GM18907 (cell line): Measurements from ENCODE around the gene BOD1L2.

ENCODE experiments used
- ATAC-seq: cut with Tn5 transposase; IDR thresholded peaks from one replicate; pipeline ENCODE4 v1.9.1; 2021; ENCODE audit warnings: mild to moderate bottlenecking, moderate library complexity; ENCODE audit not compliant: unreplicated experiment

The BOD1L2 gene

GRCh38 chr18:57146956-57147636 lies at the start of gene BOD1L2:
Gene BOD1L2 (plus strand): TSS chr18:57147087. CDS start chr18:57147313, 226 bp downstream.
- ATAC-seq: no peak

GRCh38 chr18:57107140-57107832 lies 39.6 kb upstream of the BOD1L2 start:
- ATAC-seq: no peak

GRCh38 chr18:57110290-57110689 lies 36.6 kb upstream of the BOD1L2 start:
- no peak for ATAC-seq

- ATAC-seq: no peak
Observed at GRCh38 chr18:57113799-57114420, 33.0 kb upstream of the BOD1L2 start.

- ATAC-seq: no peak
Observed at GRCh38 chr18:57116598-57117132, 30.2 kb upstream of the BOD1L2 start.

- ATAC-seq: no peak
Observed at GRCh38 chr18:57121542-57122112, 25.3 kb upstream of the BOD1L2 start.

- no peak for ATAC-seq
Observed at GRCh38 chr18:57122936-57123510, 23.9 kb upstream of the BOD1L2 start.

GRCh38 chr18:57125627-57126026 lies 21.3 kb upstream of the BOD1L2 start:
- ATAC-seq: no peak

- ATAC-seq: no peak
Observed at GRCh38 chr18:57128220-57128932, 18.5 kb upstream of the BOD1L2 start.

- ATAC-seq: no peak
Observed at GRCh38 chr18:57131101-57131500, 15.8 kb upstream of the BOD1L2 start.

- no peak for ATAC-seq
Observed at GRCh38 chr18:57131782-57132181, 15.1 kb upstream of the BOD1L2 start.

GRCh38 chr18:57134618-57135135 lies 12.2 kb upstream of the BOD1L2 start:
- no peak for ATAC-seq

GRCh38 chr18:57135699-57136098 lies 11.2 kb upstream of the BOD1L2 start:
- ATAC-seq: no peak

GRCh38 chr18:57137847-57138246 lies 9.0 kb upstream of the BOD1L2 start:
- no peak for ATAC-seq

- no peak for ATAC-seq
Observed at GRCh38 chr18:57141208-57142129, 5.4 kb upstream of the BOD1L2 start.

GRCh38 chr18:57142324-57142723 lies 4.6 kb upstream of the BOD1L2 start:
- ATAC-seq: no peak

- no peak for ATAC-seq
Observed at GRCh38 chr18:57143265-57143664, 3.6 kb upstream of the BOD1L2 start.

- no peak for ATAC-seq
Observed at GRCh38 chr18:57148263-57148662, 1.4 kb downstream of the BOD1L2 start.

GRCh38 chr18:57149051-57149450 lies 2.2 kb downstream of the BOD1L2 start:
- ATAC-seq: no peak
